Measurements from ENCODE around the gene ZMYM3.

The ZMYM3 gene

DNA sequence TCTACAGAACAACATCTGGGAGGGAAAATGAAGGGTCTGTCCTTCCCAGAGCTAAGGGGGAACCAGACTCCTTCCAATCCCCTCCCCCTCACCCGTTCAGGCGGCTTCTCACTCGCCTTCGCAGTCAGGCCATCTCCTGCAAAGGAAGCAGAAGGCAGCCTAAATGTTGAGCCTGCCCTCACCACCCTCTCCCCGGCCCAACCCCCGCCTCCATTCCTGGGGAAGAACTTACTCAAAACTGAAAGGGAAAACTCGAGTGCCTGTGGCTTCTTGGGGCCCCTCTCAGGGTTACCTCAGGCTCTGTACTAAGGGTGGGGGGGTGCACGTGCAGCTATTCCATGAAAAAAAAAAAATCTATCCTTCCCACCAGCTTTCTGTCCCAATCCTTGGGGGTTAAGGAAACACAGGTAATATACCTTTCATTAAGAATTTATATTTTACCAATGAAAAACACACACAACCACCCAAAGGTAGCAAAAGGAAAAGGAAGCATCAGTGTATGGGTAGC is 2.4 kb downstream of the ZMYM3 start:
- no peak overlapping the region for H3K14ac ChIP-seq (ENCODE audit: low read length)
- no peak overlapping the region for H2AFZ ChIP-seq (ENCODE audit: insufficient read depth, low read length, poor library complexity)
- H3K18ac ChIP-seq (ENCODE audit: low read length): no peak overlapping the region
- no peak overlapping the region for H3K4ac ChIP-seq (ENCODE audit: low read depth, low read length)
- H2BK5ac ChIP-seq (ENCODE audit: low read depth, low read length, poor library complexity): no peak overlapping the region
- H2BK120ac ChIP-seq (ENCODE audit: insufficient read depth, low read length, poor library complexity): no peak overlapping the region
- no peak overlapping the region for H3K9ac ChIP-seq (ENCODE audit: low read length)
- no peaks in the 10 kb centered on the region for H3K9me3 ChIP-seq (ENCODE audit: insufficient read depth, low read depth, low read length)
- H3K4me3 ChIP-seq (ENCODE audit: low read depth, low read length): no peak overlapping the region
- no peak overlapping the region for H2AK5ac ChIP-seq (ENCODE audit: low read length)
- H3K79me1 ChIP-seq (ENCODE audit: low read length): peaks cover 9% of the 10 kb centered on the region
- peak overlapping the region; percentile 68 for H3K4me2 ChIP-seq (ENCODE audit: low read length)
- no CpG with 5 or more reads among the region's 8 CpGs for WGBS (ENCODE audit: extremely low coverage, insufficient coverage, insufficient read length)
- no peak overlapping the region for H4K8ac ChIP-seq (ENCODE audit: low read depth, low read length)
- H3K27ac ChIP-seq (ENCODE audit: low read depth, low read length): no peak overlapping the region
- H3K27me3 ChIP-seq (ENCODE audit: insufficient read depth, low read length): no peaks in the 10 kb centered on the region
- H3K79me2 ChIP-seq (ENCODE audit: control insufficient read depth, insufficient read depth, low read length, poor library complexity): peaks cover 2% of the 10 kb centered on the region
- H3K36me3 ChIP-seq (ENCODE audit: control insufficient read depth in 1 of 2, insufficient read depth in 2 of 2, low read length in 2 of 2): peaks cover 38 to 41% of the 10 kb centered on the region in 2 experiments
- peaks cover 6 to 9% of the 10 kb centered on the region in 2 experiments for H3K4me1 ChIP-seq (ENCODE audit: control insufficient read depth in 1 of 2, insufficient read depth in 2 of 2, low read length in 2 of 2)
- H4K91ac ChIP-seq (ENCODE audit: low read depth, low read length): no peak overlapping the region
- no peak overlapping the region for H4K12ac ChIP-seq (ENCODE audit: low read depth, low read length)
- DNase-seq: no peak
- no peak overlapping the region for H3K23ac ChIP-seq (ENCODE audit: low read length)
- H2BK12ac ChIP-seq (ENCODE audit: low read length): no peak overlapping the region

DNA sequence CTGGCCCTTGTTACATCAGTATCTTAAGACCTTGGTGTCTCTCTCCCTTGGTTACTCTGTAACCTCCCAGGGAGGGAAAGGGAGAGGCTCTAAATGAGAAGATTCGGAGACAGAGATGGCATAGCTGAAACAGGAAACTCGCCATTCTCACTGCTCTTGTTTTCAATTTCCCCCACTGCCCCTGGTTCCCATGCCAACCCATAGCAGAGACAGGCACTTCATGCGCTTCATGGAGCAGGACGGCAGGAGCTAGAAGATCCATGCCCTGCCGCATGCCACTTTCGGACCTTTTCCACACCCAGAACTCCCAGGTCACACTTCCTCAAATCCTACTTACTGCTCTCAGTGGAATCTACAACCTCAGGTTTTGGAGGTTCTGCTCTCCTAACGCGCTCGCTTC is 3.1 kb downstream of the ZMYM3 start:
- peaks cover 6 to 9% of the 10 kb centered on the region in 2 experiments for H3K4me1 ChIP-seq (ENCODE audit: control insufficient read depth in 1 of 2, insufficient read depth in 2 of 2, low read length in 2 of 2)
- no peak for DNase-seq
- no peak overlapping the region for H3K4me2 ChIP-seq (ENCODE audit: low read length)
- no peak overlapping the region for H3K9ac ChIP-seq (ENCODE audit: low read length)
- no peak overlapping the region for H3K23ac ChIP-seq (ENCODE audit: low read length)
- no peak overlapping the region for H3K4ac ChIP-seq (ENCODE audit: low read depth, low read length)
- H2AFZ ChIP-seq (ENCODE audit: insufficient read depth, low read length, poor library complexity): no peak overlapping the region
- no peak overlapping the region for H3K14ac ChIP-seq (ENCODE audit: low read length)
- H2BK5ac ChIP-seq (ENCODE audit: low read depth, low read length, poor library complexity): no peak overlapping the region
- H3K4me3 ChIP-seq (ENCODE audit: low read depth, low read length): no peak overlapping the region
- no peak overlapping the region for H3K27ac ChIP-seq (ENCODE audit: low read depth, low read length)
- WGBS (ENCODE audit: extremely low coverage, insufficient coverage, insufficient read length): no CpG with 5 or more reads among the region's 9 CpGs
- no peaks in the 10 kb centered on the region for H3K9me3 ChIP-seq (ENCODE audit: insufficient read depth, low read depth, low read length)
- peaks cover 42 to 47% of the 10 kb centered on the region in 2 experiments for H3K36me3 ChIP-seq (ENCODE audit: control insufficient read depth in 1 of 2, insufficient read depth in 2 of 2, low read length in 2 of 2)
- H2AK5ac ChIP-seq (ENCODE audit: low read length): no peak overlapping the region
- peaks cover 2% of the 10 kb centered on the region for H3K79me2 ChIP-seq (ENCODE audit: control insufficient read depth, insufficient read depth, low read length, poor library complexity)
- H2BK120ac ChIP-seq (ENCODE audit: insufficient read depth, low read length, poor library complexity): no peak overlapping the region
- peaks cover 9% of the 10 kb centered on the region for H3K79me1 ChIP-seq (ENCODE audit: low read length)
- no peak overlapping the region for H4K91ac ChIP-seq (ENCODE audit: low read depth, low read length)
- H2BK12ac ChIP-seq (ENCODE audit: low read length): no peak overlapping the region
- no peak overlapping the region for H4K8ac ChIP-seq (ENCODE audit: low read depth, low read length)
- no peak overlapping the region for H3K18ac ChIP-seq (ENCODE audit: low read length)
- H3K27me3 ChIP-seq (ENCODE audit: insufficient read depth, low read length): no peaks in the 10 kb centered on the region
- no peak overlapping the region for H4K12ac ChIP-seq (ENCODE audit: low read depth, low read length)

DNA sequence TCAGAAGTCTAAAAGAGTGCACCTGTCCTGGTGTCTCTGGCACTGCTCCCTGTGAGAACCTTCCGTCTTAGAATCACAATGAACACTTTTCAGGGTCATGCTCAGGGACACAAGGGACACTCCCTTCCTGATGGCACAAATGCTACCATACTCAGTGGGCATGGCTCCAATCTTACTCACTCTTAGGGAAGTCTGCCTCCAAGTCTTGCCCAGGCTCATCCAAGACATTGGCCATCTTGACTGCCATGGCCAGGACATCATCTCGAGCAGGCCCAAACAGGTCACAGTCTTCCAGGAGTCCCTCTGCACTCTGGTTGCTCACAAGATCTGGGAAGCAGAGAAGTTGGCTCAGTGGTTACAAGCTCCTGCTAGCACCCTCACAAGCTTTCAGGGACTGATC is 8.8 kb downstream of the ZMYM3 start:
- Histone ChIP-seq H3K27ac (ENCODE audit: low read depth, low read length) (no peak overlapping the region), H4K12ac (ENCODE audit: low read depth, low read length) (no peak overlapping the region), H4K8ac (ENCODE audit: low read depth, low read length) (no peak overlapping the region), H2AK5ac (ENCODE audit: low read length) (no peak overlapping the region), H2BK5ac (ENCODE audit: low read depth, low read length, poor library complexity) (no peak overlapping the region), H3K14ac (ENCODE audit: low read length) (no peak overlapping the region), H3K27me3 (ENCODE audit: insufficient read depth, low read length) (no peaks in the 10 kb centered on the region), H3K9me3 (ENCODE audit: insufficient read depth, low read depth, low read length) (no peaks in the 10 kb centered on the region), H4K91ac (ENCODE audit: low read depth, low read length) (no peak overlapping the region), H3K4me3 (ENCODE audit: low read depth, low read length) (no peak overlapping the region), H2AFZ (ENCODE audit: insufficient read depth, low read length, poor library complexity) (no peak overlapping the region), H3K9ac (ENCODE audit: low read length) (no peak overlapping the region), H3K4me2 (ENCODE audit: low read length) (no peak overlapping the region), H2BK12ac (ENCODE audit: low read length) (no peak overlapping the region), H3K18ac (ENCODE audit: low read length) (no peak overlapping the region), H3K4me1 (ENCODE audit: control insufficient read depth in 1 of 2, insufficient read depth in 2 of 2, low read length in 2 of 2) (no peaks in the 10 kb centered on the region), H3K36me3 (ENCODE audit: control insufficient read depth in 1 of 2, insufficient read depth in 2 of 2, low read length in 2 of 2) (peaks cover 76 to 94% of the 10 kb centered on the region in 2 experiments), H2BK120ac (ENCODE audit: insufficient read depth, low read length, poor library complexity) (no peak overlapping the region), H3K79me1 (ENCODE audit: low read length) (no peaks in the 10 kb centered on the region), H3K79me2 (ENCODE audit: control insufficient read depth, insufficient read depth, low read length, poor library complexity) (no peaks in the 10 kb centered on the region), H3K23ac (ENCODE audit: low read length) (no peak overlapping the region), H3K4ac (ENCODE audit: low read depth, low read length) (no peak overlapping the region)
- DNase-seq: no peak
- WGBS (ENCODE audit: extremely low coverage, insufficient coverage, insufficient read length): no CpG with 5 or more reads among the region's 2 CpGs

DNA sequence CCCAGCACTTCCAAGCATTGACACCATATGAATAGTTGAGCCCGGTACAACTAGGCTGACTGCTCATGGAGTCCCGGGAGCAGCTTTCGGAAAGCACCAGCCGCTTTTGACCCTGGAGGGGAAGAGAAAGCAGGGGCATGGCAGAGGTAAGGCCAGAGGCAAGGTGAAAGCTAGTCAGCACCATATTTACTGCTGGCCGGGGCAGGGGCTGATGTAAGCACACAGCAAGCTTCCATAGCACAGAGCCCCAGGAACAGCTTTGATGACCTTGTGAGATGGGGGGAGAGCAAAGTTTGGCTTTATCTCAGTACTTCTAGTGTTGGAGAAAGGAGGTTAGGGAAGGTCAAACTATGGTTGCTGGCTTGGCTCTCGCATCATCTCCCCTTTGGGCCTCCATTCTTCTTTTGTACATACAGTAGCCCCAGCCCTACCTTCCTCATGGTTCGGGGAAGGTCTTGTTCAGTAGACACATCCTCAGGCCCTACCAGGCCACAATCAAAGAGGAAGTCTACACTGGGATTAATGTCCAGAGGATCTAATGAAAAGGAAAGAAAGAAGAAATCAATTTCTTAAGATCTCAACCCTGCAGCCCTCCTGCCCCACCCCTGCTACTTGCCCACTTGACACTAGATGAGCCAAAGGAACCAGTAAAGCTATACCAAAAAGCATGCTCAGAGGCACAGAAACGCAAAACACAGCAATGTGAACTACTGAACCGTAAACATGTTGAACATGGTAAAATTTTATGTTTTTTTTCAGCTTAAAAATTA is 9.4 kb downstream of the ZMYM3 start:
- Histone ChIP-seq H2BK120ac (ENCODE audit: insufficient read depth, low read length, poor library complexity) (no peak overlapping the region), H3K27ac (ENCODE audit: low read depth, low read length) (no peak overlapping the region), H3K23ac (ENCODE audit: low read length) (no peak overlapping the region), H3K79me1 (ENCODE audit: low read length) (no peaks in the 10 kb centered on the region), H3K9me3 (ENCODE audit: insufficient read depth, low read depth, low read length) (no peaks in the 10 kb centered on the region), H3K9ac (ENCODE audit: low read length) (no peak overlapping the region), H3K4ac (ENCODE audit: low read depth, low read length) (no peak overlapping the region), H2BK12ac (ENCODE audit: low read length) (no peak overlapping the region), H3K14ac (ENCODE audit: low read length) (no peak overlapping the region), H3K36me3 (ENCODE audit: control insufficient read depth in 1 of 2, insufficient read depth in 2 of 2, low read length in 2 of 2) (peaks cover 74 to 92% of the 10 kb centered on the region in 2 experiments), H3K18ac (ENCODE audit: low read length) (no peak overlapping the region), H4K91ac (ENCODE audit: low read depth, low read length) (no peak overlapping the region), H3K79me2 (ENCODE audit: control insufficient read depth, insufficient read depth, low read length, poor library complexity) (no peaks in the 10 kb centered on the region), H3K27me3 (ENCODE audit: insufficient read depth, low read length) (no peaks in the 10 kb centered on the region), H3K4me3 (ENCODE audit: low read depth, low read length) (no peak overlapping the region), H2AK5ac (ENCODE audit: low read length) (no peak overlapping the region), H4K12ac (ENCODE audit: low read depth, low read length) (no peak overlapping the region), H3K4me1 (ENCODE audit: control insufficient read depth in 1 of 2, insufficient read depth in 2 of 2, low read length in 2 of 2) (no peaks in the 10 kb centered on the region), H3K4me2 (ENCODE audit: low read length) (no peak overlapping the region), H4K8ac (ENCODE audit: low read depth, low read length) (no peak overlapping the region), H2BK5ac (ENCODE audit: low read depth, low read length, poor library complexity) (no peak overlapping the region), H2AFZ (ENCODE audit: insufficient read depth, low read length, poor library complexity) (no peak overlapping the region)
- no peak for DNase-seq
- WGBS (ENCODE audit: extremely low coverage, insufficient coverage, insufficient read length): no CpG with 5 or more reads among the region's 9 CpGs
